Stimulated activated CD8-positive, alpha-beta memory T cell treated with anti-CD3 and anti-CD28 coated beads, Interleukin-7, amount 100 ng/mL, for 24 hours (primary cell): ENCODE results near the gene SLC25A31.

Experiments used
- DNase-seq: peaks from one replicate; pipeline ENCODE4 v3.0.0-alpha.2; 2020; ENCODE audit warnings: low read depth

SLC25A31 gene

GRCh38 chr4:127730142-127730913 is at the start of gene SLC25A31:
Gene SLC25A31, plus strand, starts transcription at chr4:127730400. Its CDS starts 146 bp downstream, at chr4:127730546.
- DNase-seq: no peak

- no peak for DNase-seq
Measured at GRCh38 chr4:127685292-127685691, 44.9 kb upstream of the SLC25A31 start.

GRCh38 chr4:127686658-127687057 is 43.5 kb upstream of the SLC25A31 start:
- DNase-seq: no peak

- DNase-seq: no peak
Measured at GRCh38 chr4:127687580-127687979, 42.6 kb upstream of the SLC25A31 start.

GRCh38 chr4:127698789-127699200 is 31.4 kb upstream of the SLC25A31 start:
- no peak for DNase-seq

- no peak for DNase-seq
Measured at GRCh38 chr4:127708985-127709384, 21.2 kb upstream of the SLC25A31 start.

GRCh38 chr4:127709456-127709855 is 20.7 kb upstream of the SLC25A31 start:
- no peak for DNase-seq

GRCh38 chr4:127731406-127731805 is 1.2 kb downstream of the SLC25A31 start:
- no peak for DNase-seq

- no peak for DNase-seq
Measured at GRCh38 chr4:127732623-127733328, 2.6 kb downstream of the SLC25A31 start.

GRCh38 chr4:127734976-127735375 is 4.8 kb downstream of the SLC25A31 start:
- no peak for DNase-seq

- DNase-seq: no peak
Measured at GRCh38 chr4:127737295-127737694, 7.1 kb downstream of the SLC25A31 start.

GRCh38 chr4:127741247-127741646 is 11.0 kb downstream of the SLC25A31 start:
- no peak for DNase-seq

GRCh38 chr4:127747883-127748282 is 17.7 kb downstream of the SLC25A31 start:
- DNase-seq: no peak

- DNase-seq: no peak
Measured at GRCh38 chr4:127748957-127749356, 18.8 kb downstream of the SLC25A31 start.

GRCh38 chr4:127756906-127757305 is 26.7 kb downstream of the SLC25A31 start:
- no peak for DNase-seq

GRCh38 chr4:127759228-127759820 is 29.1 kb downstream of the SLC25A31 start:
- no peak for DNase-seq

GRCh38 chr4:127759893-127760292 is 29.7 kb downstream of the SLC25A31 start:
- no peak for DNase-seq

- DNase-seq: no peak
Measured at GRCh38 chr4:127771535-127772275, 41.5 kb downstream of the SLC25A31 start.

GRCh38 chr4:127772769-127773671 is 42.8 kb downstream of the SLC25A31 start:
- no peak for DNase-seq

GRCh38 chr4:127775843-127776242 is 45.6 kb downstream of the SLC25A31 start:
- DNase-seq: no peak

- no peak for DNase-seq
Measured at GRCh38 chr4:127776620-127777019, 46.4 kb downstream of the SLC25A31 start.
